ENCODE data around the gene NWD2. TPM values are rescaled to one million over a fixed set of nuclear protein-coding genes. Genes with fewer than 3 reads are reported as not detected.
A peak's percentile ranks its signal among the peaks of the same experiment; 100 is the strongest.

Gene NWD2
- polyA plus RNA-seq, 1 donor (not counting 4 experiments of a cell fraction or from before 2014, with no cell fraction given), result 0.10 TPM

- DNase-seq (ENCODE audit: low read depth, low spot score) (no peak), FAIRE-seq (peak; percentile 13)
- Histone ChIP-seq H3K4me3 (ENCODE audit: control insufficient read depth in 2 of 3, extremely low read depth in 1 of 3, insufficient read depth in 2 of 3, low read depth in 1 of 3, low read length in 3 of 3) (no peak overlapping the region), H3K9me3 (ENCODE audit: control insufficient read depth, low read depth, low read length) (no peaks in the 10 kb centered on the region), H3K4me1 (ENCODE audit: control insufficient read depth, extremely low read depth, insufficient read depth, low read length) (peaks cover 21% of the 10 kb centered on the region), H3K9ac (ENCODE audit: control insufficient read depth, extremely low read depth, insufficient read depth, low read length) (no peak overlapping the region), H3K27ac (ENCODE audit: control insufficient read depth, insufficient read depth, low read length) (peak overlapping the region; percentile 31), H3K36me3 (ENCODE audit: control insufficient read depth in 2 of 2, extremely low read depth in 1 of 2, insufficient read depth in 2 of 2, low read length in 2 of 2) (no peaks in the 10 kb centered on the region), H3K4me2 (ENCODE audit: control insufficient read depth, extremely low read depth, insufficient read depth, low read depth, low read length) (peak overlapping the region; percentile 23), H3K79me2 (ENCODE audit: control insufficient read depth, insufficient read depth, low read length) (no peaks in the 10 kb centered on the region), H3K27me3 (ENCODE audit: control insufficient read depth, extremely low read depth, insufficient read depth, low read length) (no peaks in the 10 kb centered on the region), H2AFZ (ENCODE audit: control insufficient read depth, low read length) (no peak overlapping the region), H4K20me1 (ENCODE audit: control insufficient read depth, extremely low read depth, insufficient read depth, low read length) (no peaks in the 10 kb centered on the region), H3K9me1 (ENCODE audit: control insufficient read depth, extremely low read depth, insufficient read depth, low read length) (no peaks in the 10 kb centered on the region)
- TF ChIP-seq CTCF (optimal IDR thresholded peaks at IDR 0.05 in 1 of 3, IDR thresholded peaks at IDR 0.05 in 1 of 3, conservative IDR thresholded peaks at IDR 0.05 in 1 of 3; ENCODE audit: extremely low read depth in 1 of 3, insufficient read depth in 2 of 3, low read length in 3 of 3) (no peak), EZH2 (IDR thresholded peaks at IDR 0.05; ENCODE audit: low read length) (no peak)
- dilution Hi-C loops (cut with MboI; ENCODE audit: extremely low pct_ligation_motif_present, low sequenced_read_pairs), result no loop called here
Observed at GRCh38 chr4:37438564-37439279, 194.2 kb downstream of the NWD2 start.

- dilution Hi-C loops (cut with MboI; ENCODE audit: extremely low pct_ligation_motif_present, low sequenced_read_pairs), result no loop called here
Observed at GRCh38 chr4:37439809-37440474, 195.4 kb downstream of the NWD2 start.

More at GRCh38 chr4:37439809-37440474, 195.4 kb downstream of the NWD2 start:
- H3K27me3 ChIP-seq (ENCODE audit: control insufficient read depth, extremely low read depth, insufficient read depth, low read length), result no peaks in the 10 kb centered on the region
- no peaks in the 10 kb centered on the region for H3K79me2 ChIP-seq (ENCODE audit: control insufficient read depth, insufficient read depth, low read length)
- FAIRE-seq, result no peak
- H3K9me1 ChIP-seq (ENCODE audit: control insufficient read depth, extremely low read depth, insufficient read depth, low read length), result no peaks in the 10 kb centered on the region
- H3K9ac ChIP-seq (ENCODE audit: control insufficient read depth, extremely low read depth, insufficient read depth, low read length), result no peak overlapping the region
- no peak overlapping the region for H3K27ac ChIP-seq (ENCODE audit: control insufficient read depth, insufficient read depth, low read length)
- H4K20me1 ChIP-seq (ENCODE audit: control insufficient read depth, extremely low read depth, insufficient read depth, low read length), result no peaks in the 10 kb centered on the region
- no peaks in the 10 kb centered on the region for H3K9me3 ChIP-seq (ENCODE audit: control insufficient read depth, low read depth, low read length)
- H3K4me1 ChIP-seq (ENCODE audit: control insufficient read depth, extremely low read depth, insufficient read depth, low read length), result peaks cover 21% of the 10 kb centered on the region
- no peak overlapping the region for H3K4me2 ChIP-seq (ENCODE audit: control insufficient read depth, extremely low read depth, insufficient read depth, low read depth, low read length)
- no peak for DNase-seq (ENCODE audit: low read depth, low spot score)
- TF ChIP-seq CTCF (optimal IDR thresholded peaks at IDR 0.05 in 1 of 3, IDR thresholded peaks at IDR 0.05 in 1 of 3, conservative IDR thresholded peaks at IDR 0.05 in 1 of 3; ENCODE audit: extremely low read depth in 1 of 3, insufficient read depth in 2 of 3, low read length in 3 of 3) (no peak), EZH2 (IDR thresholded peaks at IDR 0.05; ENCODE audit: low read length) (no peak)
- no peak overlapping the region for H2AFZ ChIP-seq (ENCODE audit: control insufficient read depth, low read length)
- no peak overlapping the region for H3K4me3 ChIP-seq (ENCODE audit: control insufficient read depth in 2 of 3, extremely low read depth in 1 of 3, insufficient read depth in 2 of 3, low read depth in 1 of 3, low read length in 3 of 3)
- H3K36me3 ChIP-seq (ENCODE audit: control insufficient read depth in 2 of 2, extremely low read depth in 1 of 2, insufficient read depth in 2 of 2, low read length in 2 of 2), result no peaks in the 10 kb centered on the region

All from keratinocyte (primary cell).